D341Med (cell line): ENCODE measurements around the gene GNE.

Experiments
- DNase-seq: peaks from one replicate; pipeline ENCODE4 v3.0.0; 2012; ENCODE audit warnings: low spot score

GNE gene

GRCh38 chr9:36166168-36166927, 91.9 kb downstream of the GNE start:
- peak; percentile 95 for DNase-seq

- no peak for DNase-seq
Observed at GRCh38 chr9:36165826-36166167, 92.5 kb downstream of the GNE start.

GRCh38 chr9:36164989-36165388, 93.3 kb downstream of the GNE start:
- DNase-seq, result peak; percentile 68
